Spleen (tissue), 7 donors: ENCODE measurements around the gene XAF1.

Source experiments
- CTCF ChIP-seq, 11 experiments: fragments of 200-600 bp in 7 of 11; fragments of 450-650 bp in 4 of 11; sonication (generic) in 4 of 11; IDR thresholded peaks in 8 of 11; conservative IDR thresholded peaks in 3 of 11; 1 replicate in 7 of 11; 2 replicates in 4 of 11; pipeline versions ENCODE4 v1.4.0 to v1.8.0; 2016 to 2021; ENCODE audit warnings: antibody characterized with exemption in 11 of 11, inconsistent platforms in 4 of 11, mild to moderate bottlenecking in 1 of 11
- POLR2AphosphoS5 ChIP-seq, 3 donors: sonication (generic); formaldehyde crosslinking; IDR thresholded peaks; one replicate each; pipeline ENCODE4 v1.5.1; 2017; ENCODE audit warnings: antibody characterized with exemption in 3 of 3
- donor health status: DM: no; HTN: no; CAD: no; lungs with moderate emphysema.
- donor health status: DM: no; HTN: no; CAD: no.
- donor health status: DM: no; HTN: no; CAD: no.

DNA sequence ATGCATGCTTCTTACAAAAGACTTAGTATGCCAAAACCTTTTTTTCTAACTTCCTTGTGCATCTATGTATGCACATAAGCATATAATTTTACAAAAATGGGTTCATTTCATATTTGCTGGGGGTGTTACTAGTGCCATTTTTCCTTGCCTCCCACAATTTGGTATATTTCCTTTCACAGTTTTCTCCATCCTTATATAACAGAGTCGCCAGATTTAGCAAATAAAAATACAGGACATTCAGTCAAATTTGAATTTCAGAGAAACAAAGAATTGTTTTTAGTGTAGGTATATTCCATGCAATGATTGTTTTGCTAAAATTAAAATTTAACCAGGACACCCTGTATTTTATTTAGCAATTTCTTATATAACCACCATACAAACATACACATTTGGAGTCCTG, 16.2 kb downstream of the XAF1 start:
- no peak for TF ChIP-seq CTCF (IDR thresholded peaks at IDR 0.05 in 8 of 11, conservative IDR thresholded peaks at IDR 0.05 in 3 of 11)
- no peak for TF ChIP-seq POLR2AphosphoS5 (IDR thresholded peaks at IDR 0.05)
